Activated B cell treated with CpG ODN at 0.5 μM for 24 hours (primary cell): ENCODE measurements around the gene CIAO1. TPM values are rescaled to one million over a fixed set of nuclear protein-coding genes. Genes with fewer than 3 reads are reported as not detected.

ENCODE experiments used
- ATAC-seq: fragments of 200-7000 bp; cut with Tn5 transposase; one replicate; pipeline ENCODE4 v1.10.0; 2021; ENCODE audit warnings: low read depth, mild to moderate bottlenecking, moderate library complexity
- CTCF ChIA-PET: fragments of 350-600 bp; sonication (Branson Sonifier 250); formaldehyde crosslinking; loops from one replicate; lab custom pipeline; 2021; ENCODE audit warnings: antibody characterized with exemption; lab: Charles Lee
- POLR2A ChIA-PET: fragments of 350-600 bp; sonication (Branson Sonifier 250); formaldehyde crosslinking; loops from one replicate; lab custom pipeline; 2021; ENCODE audit warnings: antibody characterized with exemption; lab: Charles Lee
- DNase-seq: peaks from one replicate; pipeline ENCODE4 v3.0.0; 2022
- H3K27ac Mint-ChIP-seq: one replicate; pipeline ENCODE4 v1.8.0; 2020; ENCODE audit warnings: mixed read lengths
- H3K27me3 Mint-ChIP-seq: one replicate; pipeline ENCODE4 v1.8.0; 2021; ENCODE audit warnings: mixed read lengths
- H3K36me3 Mint-ChIP-seq: one replicate; pipeline ENCODE4 v1.8.0; 2021; ENCODE audit warnings: low read depth, mixed read lengths
- H3K4me1 Mint-ChIP-seq: one replicate; pipeline ENCODE4 v1.8.0; 2021; ENCODE audit warnings: mixed read lengths
- H3K4me3 Mint-ChIP-seq: one replicate; pipeline ENCODE4 v1.8.0; 2020; ENCODE audit warnings: mild to moderate bottlenecking, mixed read lengths
- H3K9me3 Mint-ChIP-seq: one replicate; pipeline ENCODE4 v1.8.0; 2020; ENCODE audit warnings: mixed read lengths
- CTCF ChIP-seq: fragments of 200-600 bp; IDR thresholded peaks from one replicate; pipeline ENCODE4 v1.8.0; 2022; ENCODE audit warnings: antibody characterized with exemption, mild to moderate bottlenecking
- intact Hi-C: fragments of 100-400 bp; cut with micrococcal nuclease; formaldehyde crosslinking; loops from one replicate; pipeline ENCODE4 v1.15.1; 2024
- total RNA-seq: library from RNA; stranded (reverse); gene quantifications from 2 replicates; pipeline ENCODE4 v1.2.3, GENCODE V29; 2022

Gene CIAO1
- total RNA-seq, 1 donor from 2014 or later = 71.6 TPM

- no peak for ATAC-seq
- H3K27me3 Mint-ChIP-seq = no peaks in the 10 kb centered on the region
- H3K9me3 Mint-ChIP-seq = no peaks in the 10 kb centered on the region
- no peak overlapping the region for H3K4me3 Mint-ChIP-seq
- no peak for TF ChIP-seq CTCF
- H3K4me1 Mint-ChIP-seq = peaks cover 41% of the 10 kb centered on the region
- no peak for DNase-seq
- H3K36me3 Mint-ChIP-seq = peaks cover 4% of the 10 kb centered on the region
- peak overlapping the region; percentile 41 for H3K27ac Mint-ChIP-seq
- ChIA-PET CTCF (no interaction called here), POLR2A (no interaction called here)
- intact Hi-C loops = no loop called here
These were observed 51.6 kb downstream of the CIAO1 start for GRCh38 chr2:96317584-96317997.

- ChIA-PET CTCF (no interaction called here), POLR2A (interaction anchor here (0.8 to 9.0 kb wide), 3 partner anchors 13 to 17 kb away, joined by 5 to 115 read pairs (median 44); partner anchors contain the start of genes NCAPH and SNRNP200)
- TF ChIP-seq CTCF = no peak
- peaks cover 4% of the 10 kb centered on the region for H3K36me3 Mint-ChIP-seq
- no peak overlapping the region for H3K4me3 Mint-ChIP-seq
- no peaks in the 10 kb centered on the region for H3K9me3 Mint-ChIP-seq
- H3K4me1 Mint-ChIP-seq = peaks cover 47% of the 10 kb centered on the region
- peak overlapping the region; percentile 16 for H3K27ac Mint-ChIP-seq
- H3K27me3 Mint-ChIP-seq = no peaks in the 10 kb centered on the region
- intact Hi-C loops = no loop called here
- DNase-seq = no peak
- no peak for ATAC-seq
These were observed 52.7 kb downstream of the CIAO1 start for GRCh38 chr2:96318723-96319122.

GRCh38 chr2:96319396-96319795, 53.4 kb downstream of the CIAO1 start:
- POLR2A ChIA-PET = interaction anchor here (0.7 to 9.0 kb wide), 5 partner anchors 13 to 328 kb away, joined by 3 to 115 read pairs (median 5); partner anchors contain the start of genes ANKRD36C, NCAPH and SNRNP200

GRCh38 chr2:96320326-96320725, 54.3 kb downstream of the CIAO1 start:
- Mint-ChIP-seq H3K27me3 (no peaks in the 10 kb centered on the region), H3K36me3 (peaks cover 4% of the 10 kb centered on the region), H3K4me3 (peak overlapping the region; percentile 94), H3K9me3 (no peaks in the 10 kb centered on the region), H3K27ac (peak overlapping the region; percentile 85), H3K4me1 (peaks cover 55% of the 10 kb centered on the region)
- CTCF ChIA-PET = interaction anchor here (0.7 to 1.9 kb wide), 3 partner anchors 15 to 204 kb away, joined by 3 to 5 read pairs (median 4); partner anchors contain the start of gene ADRA2B
- no peak for TF ChIP-seq CTCF
- DNase-seq (no peak), ATAC-seq (no peak)
- POLR2A ChIA-PET = interaction anchor here (0.6 to 9.0 kb wide), 11 partner anchors 9 to 488 kb away, joined by 3 to 115 read pairs (median 5); partner anchors contain the start of genes CIAO1, NCAPH and SNRNP200
- intact Hi-C loops = loop anchor here (1.0 to 5.0 kb wide), 5 partner anchors 8 to 217 kb away; partner anchors contain the start of genes ARID5A, CIAO1, DUSP2 and TMEM127

More at GRCh38 chr2:96319396-96319795, 53.4 kb downstream of the CIAO1 start:
- CTCF ChIA-PET = no interaction called here
- ATAC-seq (no peak), DNase-seq (no peak)
- Mint-ChIP-seq H3K4me1 (peaks cover 51% of the 10 kb centered on the region), H3K36me3 (peaks cover 4% of the 10 kb centered on the region), H3K9me3 (no peaks in the 10 kb centered on the region), H3K27me3 (no peaks in the 10 kb centered on the region), H3K27ac (no peak overlapping the region), H3K4me3 (no peak overlapping the region)
- TF ChIP-seq CTCF = no peak
- intact Hi-C loops = no loop called here
